Ectodermal cell (in vitro differentiated cells): ENCODE data around the gene TRMT44.
"Not testable (repeated sequence)": the region's sequence is repeated elsewhere in the genome, so short reads cannot be mapped to it uniquely, and the experiment has no call there.

Experiments used
- H3K27ac ChIP-seq: 2 replicates; pipeline ENCODE4 v1.7.0; 2013; ENCODE audit warnings: mild to moderate bottlenecking, low read depth, low read length; ENCODE audit not compliant: insufficient read depth, poor library complexity, severe bottlenecking
- H3K27me3 ChIP-seq: 2 replicates; pipeline ENCODE4 v1.7.0; 2013; ENCODE audit warnings: mild to moderate bottlenecking, low read length; ENCODE audit not compliant: insufficient read depth, control insufficient read depth, poor library complexity, severe bottlenecking
- H3K36me3 ChIP-seq: one replicate; pipeline ENCODE4 v1.7.0; 2013; ENCODE audit warnings: low read length; ENCODE audit not compliant: control insufficient read depth, insufficient read depth
- H3K4me1 ChIP-seq: one replicate; pipeline ENCODE4 v1.7.0; 2013; ENCODE audit warnings: low read length; ENCODE audit not compliant: control insufficient read depth, insufficient read depth
- H3K4me3 ChIP-seq: 2 replicates; pipeline ENCODE4 v1.7.0; 2013; ENCODE audit warnings: low read depth, low read length, control low read depth; ENCODE audit not compliant: insufficient read depth
- H3K9me3 ChIP-seq: 2 replicates; pipeline ENCODE4 v1.7.0; 2013; ENCODE audit warnings: mild to moderate bottlenecking, low read length, moderate library complexity; ENCODE audit not compliant: control insufficient read depth
- WGBS, 2 experiments: methylation state at CpG; one replicate each; pipeline ENCODE4 v1.1.7; 2013; ENCODE audit warnings: missing lambda C conversion rate in 2 of 2; 5-methylcytosine and 5-hydroxymethylcytosine counted together

Gene TRMT44

GRCh38 chr4:8406887-8407286 lies 33.7 kb upstream of the TRMT44 start:
- H3K36me3 ChIP-seq, H3K9me3 ChIP-seq, H3K27me3 ChIP-seq, H3K4me1 ChIP-seq, H3K27ac ChIP-seq, H3K4me3 ChIP-seq: not testable (repeated sequence)
- 81 to 84% methylated on average over 5 to 6 of the region's 7 CpGs for WGBS, 2 experiments

- no peak overlapping the region for H3K4me3 ChIP-seq
- H3K4me1 ChIP-seq: no peaks in the 10 kb centered on the region
- H3K36me3 ChIP-seq: no peaks in the 10 kb centered on the region
- H3K9me3 ChIP-seq: no peaks in the 10 kb centered on the region
- no peaks in the 10 kb centered on the region for H3K27me3 ChIP-seq
- H3K27ac ChIP-seq: no peak overlapping the region
- WGBS, 2 experiments: 95 to 96% methylated on average over 14 of the region's 14 CpGs
Measured at GRCh38 chr4:8407316-8407715, 33.3 kb upstream of the TRMT44 start.

GRCh38 chr4:8407756-8408155 lies 32.8 kb upstream of the TRMT44 start:
- Histone ChIP-seq H3K4me1 (no peaks in the 10 kb centered on the region), H3K9me3 (no peaks in the 10 kb centered on the region), H3K27ac (no peak overlapping the region), H3K27me3 (no peaks in the 10 kb centered on the region), H3K36me3 (no peaks in the 10 kb centered on the region), H3K4me3 (no peak overlapping the region)
- 95 to 96% methylated on average over 9 of the region's 9 CpGs for WGBS, 2 experiments

GRCh38 chr4:8409264-8410065 lies 31.1 kb upstream of the TRMT44 start:
- 95% methylated on average over 17 of the region's 17 CpGs for WGBS, 2 experiments
- no peaks in the 10 kb centered on the region for H3K36me3 ChIP-seq
- H3K4me1 ChIP-seq: no peaks in the 10 kb centered on the region

GRCh38 chr4:8410066-8410625 lies 30.4 kb upstream of the TRMT44 start:
- Histone ChIP-seq H3K27me3 (no peaks in the 10 kb centered on the region), H3K4me3 (no peak overlapping the region), H3K27ac (no peak overlapping the region), H3K9me3 (no peaks in the 10 kb centered on the region), H3K36me3 (no peaks in the 10 kb centered on the region), H3K4me1 (no peaks in the 10 kb centered on the region)
- WGBS, 2 experiments: 92% methylated on average over 9 of the region's 9 CpGs

More at GRCh38 chr4:8409264-8410065, 31.1 kb upstream of the TRMT44 start:
- Histone ChIP-seq H3K27ac (no peak overlapping the region), H3K9me3 (no peaks in the 10 kb centered on the region), H3K27me3 (no peaks in the 10 kb centered on the region), H3K4me3 (no peak overlapping the region)

- H3K4me3 ChIP-seq: no peak overlapping the region
- no peak overlapping the region for H3K27ac ChIP-seq
- no peaks in the 10 kb centered on the region for H3K27me3 ChIP-seq
- H3K4me1 ChIP-seq: no peaks in the 10 kb centered on the region
- 57 to 58% methylated on average over 26 of the region's 26 CpGs for WGBS, 2 experiments
- no peaks in the 10 kb centered on the region for H3K36me3 ChIP-seq
- no peaks in the 10 kb centered on the region for H3K9me3 ChIP-seq
Measured at GRCh38 chr4:8410641-8411271, 29.8 kb upstream of the TRMT44 start.

- 91 to 92% methylated on average over 13 of the region's 13 CpGs for WGBS, 2 experiments
- Histone ChIP-seq H3K36me3 (no peaks in the 10 kb centered on the region), H3K9me3 (no peaks in the 10 kb centered on the region), H3K4me1 (no peaks in the 10 kb centered on the region), H3K27me3 (no peaks in the 10 kb centered on the region), H3K27ac (no peak overlapping the region), H3K4me3 (no peak overlapping the region)
Measured at GRCh38 chr4:8411351-8412180, 29.0 kb upstream of the TRMT44 start.

GRCh38 chr4:8412288-8412687 lies 28.3 kb upstream of the TRMT44 start:
- Histone ChIP-seq H3K27ac (no peak overlapping the region), H3K4me1 (no peaks in the 10 kb centered on the region), H3K36me3 (no peaks in the 10 kb centered on the region), H3K9me3 (no peaks in the 10 kb centered on the region), H3K27me3 (no peaks in the 10 kb centered on the region), H3K4me3 (no peak overlapping the region)
- 92 to 95% methylated on average over 5 of the region's 5 CpGs for WGBS, 2 experiments

GRCh38 chr4:8414377-8414776 lies 26.2 kb upstream of the TRMT44 start:
- H3K27me3 ChIP-seq: no peaks in the 10 kb centered on the region
- H3K27ac ChIP-seq: no peak overlapping the region
- H3K4me3 ChIP-seq: no peak overlapping the region
- no peaks in the 10 kb centered on the region for H3K36me3 ChIP-seq
- H3K9me3 ChIP-seq: no peaks in the 10 kb centered on the region
- WGBS, 2 experiments: 86 to 93% methylated on average over 2 of the region's 2 CpGs
- H3K4me1 ChIP-seq: no peaks in the 10 kb centered on the region
